A549 (cell line): ENCODE results near the gene KHSRP. TPM values are rescaled to one million over a fixed set of nuclear protein-coding genes. Genes with fewer than 3 reads are reported as not detected.

Experiments used
- ATAC-seq, 2 experiments: fragments of 200-7000 bp in 1 of 2; fragments of >200 bp in 1 of 2; cut with Nextera tagmentation in 1 of 2; cut with Tn5 transposase in 1 of 2; 3 replicates each; pipeline versions ENCODE4 v1.8.0 to v1.9.1; 2018 to 2020; ENCODE audit warnings: mild to moderate bottlenecking in 1 of 2, moderate library complexity in 1 of 2
- CTCF ChIA-PET: fragments of 300-600 bp; sonication (Branson Sonifier 250); formaldehyde crosslinking; extraction: SDS; loops from one replicate; lab custom pipeline; 2021; ENCODE audit warnings: antibody characterized with exemption, inconsistent platforms; lab: Yijun Ruan, JAX
- POLR2A ChIA-PET: fragments of 350-600 bp; formaldehyde crosslinking; extraction: SDS; loops from one replicate; lab custom pipeline; 2021; ENCODE audit warnings: antibody characterized with exemption, inconsistent platforms; lab: Yijun Ruan, JAX
- DNase-seq, 2 experiments: peaks; one replicate each; pipeline versions ENCODE4 v3.0.0 to v3.0.0-alpha.2; 2011 to 2016; ENCODE audit warnings: low read depth in 1 of 2, low spot score in 1 of 2
- FAIRE-seq: peaks from 2 replicates; lab custom pipeline; 2011; peaks lifted over from hg19 to GRCh38; lab: Jason Lieb, UNC
- H3K27ac ChIP-seq, 2 experiments: fragments of >200 bp; sonication (Bioruptor Twin); formaldehyde crosslinking; 3 replicates each; pipeline ENCODE4 v1.5.1; 2016 to 2017
- H3K4me1 ChIP-seq: fragments of >200 bp; sonication (Bioruptor Twin); formaldehyde crosslinking; 3 replicates; pipeline ENCODE4 v1.6.1; 2016
- H3K4me2 ChIP-seq: fragments of >200 bp; sonication (Bioruptor Twin); formaldehyde crosslinking; 3 replicates; pipeline ENCODE4 v1.6.1; 2016
- H3K4me3 ChIP-seq: fragments of >200 bp; sonication (Bioruptor Twin); formaldehyde crosslinking; 3 replicates; pipeline ENCODE4 v1.5.1; 2016
- H3K9me3 ChIP-seq: fragments of >200 bp; sonication (Bioruptor Twin); formaldehyde crosslinking; 3 replicates; pipeline ENCODE4 v1.6.1; 2016
- CBX2 ChIP-seq: fragments of 200-600 bp; sonication (generic); IDR thresholded peaks from 2 replicates; pipeline ENCODE4 v1.6.1; 2016; ENCODE audit warnings: low read depth, mild to moderate bottlenecking, borderline replicate concordance
- CHD4 ChIP-seq: fragments of 200-600 bp; sonication (generic); IDR thresholded peaks from 2 replicates; pipeline ENCODE4 v1.6.1; 2016; ENCODE audit warnings: antibody characterized with exemption, mild to moderate bottlenecking, borderline replicate concordance
- FOXS1 ChIP-seq: fragments of 250-450 bp; sonication (Bioruptor Pico); IDR thresholded peaks from 2 replicates; pipeline ENCODE4 v1.5.0; 2020; ENCODE audit warnings: mild to moderate bottlenecking, moderate library complexity
- JUN ChIP-seq, 2 experiments: fragments of >200 bp; sonication (Bioruptor Twin); formaldehyde crosslinking; IDR thresholded peaks; 2 replicates in 1 of 2; 3 replicates in 1 of 2; pipeline ENCODE4 v1.6.1; 2016 to 2017
- JUNB ChIP-seq: fragments of >200 bp; sonication (Bioruptor Twin); formaldehyde crosslinking; IDR thresholded peaks from 2 replicates; pipeline ENCODE4 v1.6.1; 2016
- MAFK ChIP-seq: fragments of 450-650 bp; IDR thresholded peaks from 2 replicates; pipeline ENCODE4 v1.6.1; 2014; ENCODE audit not compliant: partially characterized antibody
- MAZ ChIP-seq: fragments of 150-350 bp; IDR thresholded peaks from 2 replicates; pipeline ENCODE4 v1.6.1; 2014; ENCODE audit warnings: antibody characterized with exemption, low read depth, low read length, borderline replicate concordance
- MYC ChIP-seq: IDR thresholded peaks from 2 replicates; pipeline ENCODE4 v1.6.1; 2012; ENCODE audit warnings: mild to moderate bottlenecking, inconsistent platforms, low read length, improper control_type of control experiment, borderline replicate concordance
- POLR2AphosphoS2 ChIP-seq: conservative IDR thresholded peaks from 2 replicates; pipeline ENCODE4 v1.6.1; 2012; ENCODE audit warnings: low read length, improper control_type of control experiment, inconsistent platforms
- RAD21 ChIP-seq, 2 experiments: fragments of >200 bp in 1 of 2; sonication (Bioruptor Twin) in 1 of 2; formaldehyde crosslinking in 1 of 2; IDR thresholded peaks in 1 of 2; conservative IDR thresholded peaks in 1 of 2; 2 replicates in 1 of 2; 3 replicates in 1 of 2; pipeline ENCODE4 v1.6.1; 2012 to 2018; ENCODE audit warnings: inconsistent platforms in 1 of 2
- RCOR1 ChIP-seq: fragments of 150-350 bp; IDR thresholded peaks from 2 replicates; pipeline ENCODE4 v1.6.1; 2014; ENCODE audit warnings: antibody characterized with exemption, low read length, low read depth
- RNF2 ChIP-seq: fragments of 200-600 bp; sonication (generic); IDR thresholded peaks from 2 replicates; pipeline ENCODE4 v1.6.1; 2016; ENCODE audit warnings: low read depth, mild to moderate bottlenecking, antibody characterized with exemption, moderate library complexity, borderline replicate concordance
- SMC3 ChIP-seq: fragments of >200 bp; sonication (Bioruptor Twin); formaldehyde crosslinking; IDR thresholded peaks from 3 replicates; pipeline ENCODE4 v1.6.1; 2018; ENCODE audit warnings: inconsistent platforms
- ZC3H11A ChIP-seq: fragments of 450-650 bp; IDR thresholded peaks from 2 replicates; pipeline ENCODE4 v1.6.1; 2014; ENCODE audit warnings: antibody characterized with exemption, mild to moderate bottlenecking
- WGBS: methylation state at CpG from one replicate; pipeline ENCODE4 v1.1.6; 2017; ENCODE audit errors: missing lambda C conversion rate; 5-methylcytosine and 5-hydroxymethylcytosine counted together
- polyA plus RNA-seq, 4 experiments: library from polyadenylated mRNA; depleted of rRNA in 3 of 4; stranded (reverse); fragments of >200 nt; fragmentation: RNase III in 1 of 4; extraction: RNeasy Plus Mini Kit Qiagen cat#74134 plus additional on column Dnase treatment in 1 of 4; gene quantifications; 2 replicates in 3 of 4; 3 replicates in 1 of 4; pipeline ENCODE4 v1.2.3, GENCODE V29; 2011 to 2017
- TF ChIP-seq, protein P1 (sequence below): fragments of 250-450 bp; sonication (Bioruptor Pico); IDR thresholded peaks from 2 replicates; pipeline ENCODE4 v1.5.0; 2020; ENCODE audit warnings: low read depth, mild to moderate bottlenecking, moderate library complexity
- TF ChIP-seq, protein P2 (sequence below): IDR thresholded peaks from 2 replicates; pipeline ENCODE4 v1.6.1; 2012
- TF ChIP-seq, protein P3 (sequence below): IDR thresholded peaks from 2 replicates; pipeline ENCODE4 v1.6.1; 2012
- TF ChIP-seq, protein P4 (sequence below): fragments of >200 bp; sonication (Bioruptor Twin); formaldehyde crosslinking; IDR thresholded peaks from 3 replicates; pipeline ENCODE4 v1.5.1; 2016
- TF ChIP-seq, protein P5 (sequence below): fragments of >200 bp; sonication (Bioruptor Twin); formaldehyde crosslinking; IDR thresholded peaks from 2 replicates; pipeline ENCODE4 v1.6.1; 2016

Gene KHSRP
- polyA plus RNA-seq, 2 of the 4 experiments (the other 2 are of a cell fraction), result 54.3 to 192 TPM

DNA sequence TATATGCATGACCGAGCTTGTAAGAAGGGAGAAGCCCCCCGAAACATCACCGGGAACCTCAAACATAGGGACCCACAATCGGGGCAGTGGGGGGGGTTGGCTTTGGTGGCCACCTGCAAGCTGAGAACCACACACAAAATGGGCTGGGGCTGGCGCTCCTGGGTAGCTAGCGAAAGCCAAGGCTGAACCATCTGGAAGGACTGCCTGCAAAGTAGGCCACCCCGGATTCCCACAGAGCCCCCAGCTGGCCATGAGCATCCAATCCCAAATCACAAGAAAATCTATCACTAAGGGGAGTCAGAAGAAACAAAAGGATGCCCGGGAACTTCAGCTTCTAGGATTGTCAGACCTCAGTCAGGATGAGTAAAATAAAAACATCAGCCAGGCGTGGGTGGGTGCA lies 46.1 kb downstream of the KHSRP start:
- Histone ChIP-seq H3K9me3 (no peaks in the 10 kb centered on the region), H3K4me2 (no peak overlapping the region), H3K27ac (no peak overlapping the region), H3K4me1 (peaks cover 7% of the 10 kb centered on the region; the same call in 2 of the 3 replicates), H3K4me3 (no peak overlapping the region)
- FAIRE-seq (no peak), DNase-seq (no peak), ATAC-seq (no peak)
- POLR2A ChIA-PET, result no interaction called here
- CTCF ChIA-PET, result interaction anchor here (1.3 to 1.4 kb wide), 2 partner anchors 11 to 34 kb away, joined by 3 to 4 read pairs; no protein-coding TSS in a partner anchor
- WGBS, result 94% methylated on average over 7 of the region's 9 CpGs
- TF ChIP-seq RNF2, result no peak
- TF ChIP-seq, protein P1, sequence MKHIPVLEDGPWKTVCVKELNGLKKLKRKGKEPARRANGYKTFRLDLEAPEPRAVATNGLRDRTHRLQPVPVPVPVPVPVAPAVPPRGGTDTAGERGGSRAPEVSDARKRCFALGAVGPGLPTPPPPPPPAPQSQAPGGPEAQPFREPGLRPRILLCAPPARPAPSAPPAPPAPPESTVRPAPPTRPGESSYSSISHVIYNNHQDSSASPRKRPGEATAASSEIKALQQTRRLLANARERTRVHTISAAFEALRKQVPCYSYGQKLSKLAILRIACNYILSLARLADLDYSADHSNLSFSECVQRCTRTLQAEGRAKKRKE (CRISPR knock-in tag), result no peak
- TF ChIP-seq CHD4, result no peak
- TF ChIP-seq SMC3, result no peak
- TF ChIP-seq, protein P2, sequence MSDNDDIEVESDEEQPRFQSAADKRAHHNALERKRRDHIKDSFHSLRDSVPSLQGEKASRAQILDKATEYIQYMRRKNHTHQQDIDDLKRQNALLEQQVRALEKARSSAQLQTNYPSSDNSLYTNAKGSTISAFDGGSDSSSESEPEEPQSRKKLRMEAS, result no peak
- TF ChIP-seq CBX2, result no peak
- no peak for TF ChIP-seq JUN (IDR thresholded peaks at IDR 0.05)
- no peak for TF ChIP-seq FOXS1 (CRISPR knock-in tag)
- TF ChIP-seq MYC, result no peak

DNA sequence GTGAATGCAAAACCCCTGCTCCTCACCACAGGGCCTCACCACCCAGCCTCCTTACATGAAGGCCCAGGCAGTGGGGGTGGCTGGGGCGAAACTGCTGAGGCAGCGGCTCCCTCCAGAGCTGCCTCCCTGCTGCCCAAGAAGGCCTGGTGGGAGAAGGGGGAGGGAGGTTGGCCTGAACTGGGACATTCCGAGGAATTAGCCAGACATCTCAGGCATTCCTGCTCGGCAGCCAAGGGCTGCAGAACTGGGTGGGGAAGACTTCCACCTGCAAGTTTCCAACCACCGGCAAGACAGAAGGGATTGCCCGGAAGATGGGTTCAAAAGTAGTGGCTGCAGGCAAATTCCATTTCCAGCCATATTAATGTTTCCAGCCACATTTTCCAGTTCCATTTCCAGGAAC lies 46.6 kb downstream of the KHSRP start:
- H3K4me2 ChIP-seq, result no peak overlapping the region
- DNase-seq (no peak), FAIRE-seq (no peak), ATAC-seq (no peak)
- TF ChIP-seq MAFK, result peak; percentile 19
- no peak for TF ChIP-seq POLR2AphosphoS2
- H3K4me3 ChIP-seq, result no peak overlapping the region
- no peak overlapping the region for H3K27ac ChIP-seq
- no peaks in the 10 kb centered on the region for H3K9me3 ChIP-seq
- H3K4me1 ChIP-seq, result peaks cover 7% of the 10 kb centered on the region; the same call in 2 of the 3 replicates
- 76% methylated on average over 4 of the region's 6 CpGs for WGBS
- CTCF ChIA-PET, result interaction anchor here (1.3 kb wide), 1 partner anchor 12 kb away, joined by 3 read pairs; no protein-coding TSS in a partner anchor
- POLR2A ChIA-PET, result no interaction called here

DNA sequence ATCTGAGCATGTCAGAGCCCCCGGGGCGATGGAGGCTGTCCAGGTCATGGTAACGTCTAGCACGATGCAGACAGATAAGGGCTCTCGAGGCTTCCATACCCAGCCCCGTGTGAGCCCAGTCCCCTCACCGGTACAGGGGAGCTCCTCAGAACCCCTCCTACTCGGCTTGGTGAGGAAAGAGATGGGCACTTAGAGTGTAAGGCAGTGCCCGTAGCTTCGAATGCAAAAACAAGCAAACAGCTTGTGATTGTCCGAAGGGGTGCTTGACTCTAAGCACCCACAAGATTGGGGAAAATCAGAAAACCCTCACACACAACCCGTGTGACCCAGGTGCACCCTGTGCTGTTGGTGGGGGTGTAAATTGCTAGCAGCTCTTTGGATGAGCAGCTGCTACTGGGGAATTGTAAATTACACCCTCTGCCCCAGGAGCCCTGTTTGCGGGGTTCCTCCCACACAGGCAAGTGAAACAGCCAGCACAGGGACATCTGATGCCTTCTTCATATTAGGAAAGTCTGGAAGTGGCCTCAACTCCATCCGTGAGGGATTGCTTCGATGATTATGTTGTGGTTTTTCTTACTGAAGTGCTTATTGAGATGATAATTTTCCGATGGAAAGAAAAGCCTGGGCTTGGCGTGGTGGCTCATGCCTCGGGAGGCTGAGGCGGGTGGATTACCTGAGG lies 48.0 kb downstream of the KHSRP start:
- ChIA-PET POLR2A (no interaction called here), CTCF (no interaction called here)
- no peak for TF ChIP-seq RCOR1
- no peak for TF ChIP-seq JUNB
- TF ChIP-seq, protein P3, sequence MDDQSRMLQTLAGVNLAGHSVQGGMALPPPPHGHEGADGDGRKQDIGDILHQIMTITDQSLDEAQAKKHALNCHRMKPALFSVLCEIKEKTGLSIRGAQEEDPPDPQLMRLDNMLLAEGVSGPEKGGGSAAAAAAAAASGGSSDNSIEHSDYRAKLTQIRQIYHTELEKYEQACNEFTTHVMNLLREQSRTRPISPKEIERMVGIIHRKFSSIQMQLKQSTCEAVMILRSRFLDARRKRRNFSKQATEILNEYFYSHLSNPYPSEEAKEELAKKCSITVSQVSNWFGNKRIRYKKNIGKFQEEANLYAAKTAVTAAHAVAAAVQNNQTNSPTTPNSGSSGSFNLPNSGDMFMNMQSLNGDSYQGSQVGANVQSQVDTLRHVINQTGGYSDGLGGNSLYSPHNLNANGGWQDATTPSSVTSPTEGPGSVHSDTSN, result no peak
- no peak for TF ChIP-seq MAZ
- TF ChIP-seq, protein P4, sequence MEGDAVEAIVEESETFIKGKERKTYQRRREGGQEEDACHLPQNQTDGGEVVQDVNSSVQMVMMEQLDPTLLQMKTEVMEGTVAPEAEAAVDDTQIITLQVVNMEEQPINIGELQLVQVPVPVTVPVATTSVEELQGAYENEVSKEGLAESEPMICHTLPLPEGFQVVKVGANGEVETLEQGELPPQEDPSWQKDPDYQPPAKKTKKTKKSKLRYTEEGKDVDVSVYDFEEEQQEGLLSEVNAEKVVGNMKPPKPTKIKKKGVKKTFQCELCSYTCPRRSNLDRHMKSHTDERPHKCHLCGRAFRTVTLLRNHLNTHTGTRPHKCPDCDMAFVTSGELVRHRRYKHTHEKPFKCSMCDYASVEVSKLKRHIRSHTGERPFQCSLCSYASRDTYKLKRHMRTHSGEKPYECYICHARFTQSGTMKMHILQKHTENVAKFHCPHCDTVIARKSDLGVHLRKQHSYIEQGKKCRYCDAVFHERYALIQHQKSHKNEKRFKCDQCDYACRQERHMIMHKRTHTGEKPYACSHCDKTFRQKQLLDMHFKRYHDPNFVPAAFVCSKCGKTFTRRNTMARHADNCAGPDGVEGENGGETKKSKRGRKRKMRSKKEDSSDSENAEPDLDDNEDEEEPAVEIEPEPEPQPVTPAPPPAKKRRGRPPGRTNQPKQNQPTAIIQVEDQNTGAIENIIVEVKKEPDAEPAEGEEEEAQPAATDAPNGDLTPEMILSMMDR, result no peak
- TF ChIP-seq, protein P5, sequence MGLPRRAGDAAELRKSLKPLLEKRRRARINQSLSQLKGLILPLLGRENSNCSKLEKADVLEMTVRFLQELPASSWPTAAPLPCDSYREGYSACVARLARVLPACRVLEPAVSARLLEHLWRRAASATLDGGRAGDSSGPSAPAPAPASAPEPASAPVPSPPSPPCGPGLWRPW, result no peak
- TF ChIP-seq ZC3H11A, result no peak
- no peak for TF ChIP-seq RAD21 (conservative IDR thresholded peaks at IDR 0.05 in 1 of 2, IDR thresholded peaks at IDR 0.05 in 1 of 2)
- Histone ChIP-seq H3K9me3 (no peaks in the 10 kb centered on the region), H3K27ac (no peak overlapping the region), H3K4me1 (peaks cover 7% of the 10 kb centered on the region; the same call in 2 of the 3 replicates), H3K4me3 (no peak overlapping the region), H3K4me2 (no peak overlapping the region)
- ATAC-seq, result no peak
- WGBS, result 70% methylated on average over 12 of the region's 19 CpGs
- DNase-seq, result no peak
- FAIRE-seq, result no peak
